WTC11 (cell line): ENCODE measurements around the gene PDPK1. TPM values are rescaled to one million over a fixed set of nuclear protein-coding genes. Genes with fewer than 3 reads are reported as not detected.

ENCODE experiments used
- ATAC-seq: fragments of 200-7000 bp; cut with Tn5 transposase; 2 replicates; pipeline ENCODE4 v1.10.0; 2021; ENCODE audit warnings: mild to moderate bottlenecking, moderate library complexity
- CTCF ChIA-PET: fragments of 300-600 bp; sonication (Branson Sonifier 250); formaldehyde crosslinking; loops from one replicate; lab custom pipeline; 2021; ENCODE audit warnings: antibody characterized with exemption; lab: Charles Lee
- POLR2A ChIA-PET: fragments of 350-600 bp; sonication (Branson Sonifier 250); formaldehyde crosslinking; loops from one replicate; lab custom pipeline; 2021; ENCODE audit warnings: antibody characterized with exemption; lab: Charles Lee
- DNase-seq: peaks from one replicate; pipeline ENCODE4 v3.0.0; 2021; ENCODE audit warnings: low spot score
- H3K27ac Mint-ChIP-seq: 2 replicates; pipeline ENCODE4 v1.8.0; 2021; ENCODE audit warnings: mixed read lengths
- H3K27me3 Mint-ChIP-seq: 2 replicates; pipeline ENCODE4 v1.8.0; 2021; ENCODE audit warnings: low read depth, mild to moderate bottlenecking, moderate library complexity, mixed read lengths
- H3K36me3 Mint-ChIP-seq: 2 replicates; pipeline ENCODE4 v1.8.0; 2021; ENCODE audit warnings: mixed read lengths
- H3K4me1 Mint-ChIP-seq: 2 replicates; pipeline ENCODE4 v1.8.0; 2022; ENCODE audit warnings: mixed read lengths
- H3K4me3 Mint-ChIP-seq: 2 replicates; pipeline ENCODE4 v1.8.0; 2021; ENCODE audit warnings: mild to moderate bottlenecking, moderate library complexity, mixed read lengths
- H3K9me3 Mint-ChIP-seq: 2 replicates; pipeline ENCODE4 v1.8.0; 2021; ENCODE audit warnings: mixed read lengths
- ARID4B ChIP-seq: sonication (generic); formaldehyde crosslinking; IDR thresholded peaks from 2 replicates; pipeline ENCODE4 v1.8.0; 2023; ENCODE audit warnings: missing genetic modification reagents, mild to moderate bottlenecking, borderline replicate concordance
- ATF2 ChIP-seq: sonication (generic); formaldehyde crosslinking; IDR thresholded peaks from 2 replicates; pipeline ENCODE4 v1.8.1; 2022; ENCODE audit warnings: low read depth, missing genetic modification reagents, borderline replicate concordance
- CBFB ChIP-seq: sonication (generic); formaldehyde crosslinking; IDR thresholded peaks from 2 replicates; pipeline ENCODE4 v1.8.1; 2022; ENCODE audit warnings: mild to moderate bottlenecking, low read depth, missing genetic modification reagents
- CREM ChIP-seq: sonication (generic); formaldehyde crosslinking; IDR thresholded peaks from 2 replicates; pipeline ENCODE4 v1.8.1; 2022; ENCODE audit warnings: mild to moderate bottlenecking, missing genetic modification reagents, moderate library complexity
- CTCF ChIP-seq: fragments of 200-600 bp; IDR thresholded peaks from 2 replicates; pipeline ENCODE4 v1.8.0; 2022; ENCODE audit warnings: antibody characterized with exemption
- E2F4 ChIP-seq: sonication (generic); formaldehyde crosslinking; IDR thresholded peaks from 2 replicates; pipeline ENCODE4 v1.8.1; 2022; ENCODE audit warnings: low read depth, mild to moderate bottlenecking, moderate library complexity, missing genetic modification reagents, borderline replicate concordance
- FOXP4 ChIP-seq: sonication (generic); formaldehyde crosslinking; IDR thresholded peaks from 2 replicates; pipeline ENCODE4 v1.8.0; 2022; ENCODE audit warnings: mild to moderate bottlenecking, missing genetic modification reagents
- HMGA2 ChIP-seq: fragments of 250-450 bp; sonication (Bioruptor Pico); IDR thresholded peaks from 2 replicates; pipeline ENCODE4 v1.4.0; 2021; ENCODE audit warnings: mild to moderate bottlenecking, moderate library complexity
- NR2C2 ChIP-seq: sonication (generic); formaldehyde crosslinking; IDR thresholded peaks from 2 replicates; pipeline ENCODE4 v1.8.0; 2022; ENCODE audit warnings: mild to moderate bottlenecking, missing genetic modification reagents
- RORB ChIP-seq: fragments of 250-450 bp; sonication (Bioruptor Pico); IDR thresholded peaks from 2 replicates; pipeline ENCODE4 v1.9.0; 2021; ENCODE audit warnings: mild to moderate bottlenecking
- SP1 ChIP-seq: sonication (generic); formaldehyde crosslinking; conservative IDR thresholded peaks from 2 replicates; pipeline ENCODE4 v1.8.1; 2022; ENCODE audit warnings: missing genetic modification reagents
- TEAD1 ChIP-seq: sonication (generic); formaldehyde crosslinking; IDR thresholded peaks from 2 replicates; pipeline ENCODE4 v1.8.0; 2022; ENCODE audit warnings: mild to moderate bottlenecking, missing genetic modification reagents
- TP53 ChIP-seq: sonication (generic); formaldehyde crosslinking; IDR thresholded peaks from 2 replicates; pipeline ENCODE4 v1.8.1; 2023; ENCODE audit warnings: mild to moderate bottlenecking, missing genetic modification reagents
- USF1 ChIP-seq: sonication (generic); formaldehyde crosslinking; IDR thresholded peaks from 2 replicates; pipeline ENCODE4 v1.8.0; 2022; ENCODE audit warnings: mild to moderate bottlenecking, missing genetic modification reagents
- ZNF219 ChIP-seq: sonication (generic); formaldehyde crosslinking; IDR thresholded peaks from 2 replicates; pipeline ENCODE4 v1.8.0; 2023; ENCODE audit warnings: missing genetic modification reagents, mild to moderate bottlenecking, borderline replicate concordance
- ZNF396 ChIP-seq: fragments of 250-450 bp; sonication (Bioruptor Pico); IDR thresholded peaks from 2 replicates; pipeline ENCODE4 v1.8.0; 2021; ENCODE audit warnings: mild to moderate bottlenecking, moderate library complexity, borderline replicate concordance
- ZNF423 ChIP-seq: fragments of 250-450 bp; sonication (Bioruptor Pico); IDR thresholded peaks from 2 replicates; pipeline ENCODE4 v2.1.2; 2022; ENCODE audit warnings: mild to moderate bottlenecking, moderate library complexity
- ZNF425 ChIP-seq: fragments of 250-450 bp; sonication (Bioruptor Pico); conservative IDR thresholded peaks from 2 replicates; pipeline ENCODE4 v1.9.0; 2021; ENCODE audit warnings: mild to moderate bottlenecking
- total RNA-seq: library from RNA; stranded (reverse); gene quantifications from 3 replicates; pipeline ENCODE4 v1.2.3, GENCODE V29; 2021

PDPK1 gene
- total RNA-seq, 1 experiment from 2014 or later: 31.4 TPM

- TF ChIP-seq FOXP4: no peak
- TF ChIP-seq E2F4 (CRISPR knock-in tag): no peak
Observed at GRCh38 chr16:2524339-2524938, 13.4 kb upstream of the PDPK1 start (continued).

GRCh38 chr16:2526135-2526534, 11.7 kb upstream of the PDPK1 start:
- Mint-ChIP-seq H3K9me3 (no peaks in the 10 kb centered on the region), H3K27ac (no peak overlapping the region), H3K36me3 (peaks cover 8% of the 10 kb centered on the region), H3K4me1 (peaks cover 10% of the 10 kb centered on the region), H3K27me3 (no peaks in the 10 kb centered on the region), H3K4me3 (no peak overlapping the region)
- POLR2A ChIA-PET: no interaction called here
- no peak for DNase-seq
- TF ChIP-seq CTCF (no peak), ZNF219 (CRISPR knock-in tag) (no peak), ATF2 (no peak), CBFB (CRISPR knock-in tag) (no peak), USF1 (CRISPR knock-in tag) (no peak), ZNF396 (CRISPR knock-in tag) (no peak), NR2C2 (CRISPR knock-in tag) (no peak), ARID4B (no peak), HMGA2 (CRISPR knock-in tag) (no peak), RORB (CRISPR knock-in tag) (no peak), SP1 (CRISPR knock-in tag) (no peak), TEAD1 (CRISPR knock-in tag) (no peak), ZNF425 (CRISPR knock-in tag) (no peak), TP53 (CRISPR knock-in tag) (no peak), CREM (CRISPR knock-in tag) (no peak), ZNF423 (CRISPR knock-in tag) (no peak)
- no peak for ATAC-seq
- CTCF ChIA-PET: interaction anchor here (1.1 kb wide), 1 partner anchor 11 kb away, joined by 4 read pairs; no protein-coding TSS in a partner anchor
